Inflammatory macrophage treated with lipopolysaccharide for 4 hours (primary cell): ENCODE data around the gene RUNX2.

Experiments
- DNase-seq: peaks from one replicate; pipeline ENCODE4 v3.0.0-alpha.2; 2020

Gene RUNX2

DNA sequence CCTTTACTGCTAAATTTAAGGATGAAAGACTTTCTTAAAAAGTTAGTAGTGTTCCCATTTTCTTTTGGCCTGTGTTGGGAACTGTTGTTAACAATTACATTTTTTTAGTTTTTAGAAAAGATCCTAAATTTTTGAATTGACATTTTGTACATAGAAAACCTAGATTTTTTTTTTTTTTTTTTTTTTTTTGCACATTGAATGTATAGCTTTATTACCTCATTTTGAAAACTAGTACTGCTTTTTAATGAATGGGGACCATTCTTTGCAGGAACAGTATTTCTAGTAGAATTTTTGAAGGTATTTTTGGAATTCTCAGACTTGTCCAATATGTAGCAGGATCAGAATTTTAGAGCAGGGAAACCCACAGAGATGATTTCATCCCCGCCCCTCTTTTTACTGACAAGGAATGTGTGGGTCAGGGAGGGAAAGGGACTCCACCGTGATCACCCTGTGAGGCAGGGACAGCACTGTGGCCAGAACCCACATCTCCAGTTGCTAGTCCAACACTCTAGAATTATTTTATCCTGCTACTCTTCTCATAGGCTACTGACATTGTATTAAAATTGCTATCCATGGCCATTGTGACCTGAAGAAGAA lies 204.0 kb downstream of the RUNX2 start:
- no peak for DNase-seq

- DNase-seq: no peak
These were observed 204.6 kb downstream of the RUNX2 start for GRCh38 chr6:45532721-45533210.

DNA sequence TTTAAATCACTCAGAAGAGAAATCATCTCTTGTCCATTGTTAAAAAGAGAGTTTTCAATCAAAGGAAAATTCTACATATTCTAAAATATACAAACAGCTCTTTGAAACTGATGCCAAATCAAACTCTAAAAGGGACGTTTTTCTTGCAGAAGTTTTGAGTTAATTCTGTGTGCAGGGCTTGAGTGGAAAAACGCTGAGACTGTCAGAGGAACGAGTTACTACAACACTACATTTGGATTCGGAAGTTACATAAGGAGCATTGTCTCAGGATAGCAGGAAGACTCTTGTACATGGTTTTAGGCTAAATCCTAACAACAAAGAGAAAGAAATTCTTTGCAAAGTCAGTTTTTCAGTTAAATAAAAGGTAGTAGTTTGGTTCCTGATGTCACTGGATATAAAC lies 205.3 kb downstream of the RUNX2 start:
- DNase-seq: no peak

- no peak for DNase-seq
These were observed 207.8 kb downstream of the RUNX2 start for GRCh38 chr6:45535933-45536332.

DNA sequence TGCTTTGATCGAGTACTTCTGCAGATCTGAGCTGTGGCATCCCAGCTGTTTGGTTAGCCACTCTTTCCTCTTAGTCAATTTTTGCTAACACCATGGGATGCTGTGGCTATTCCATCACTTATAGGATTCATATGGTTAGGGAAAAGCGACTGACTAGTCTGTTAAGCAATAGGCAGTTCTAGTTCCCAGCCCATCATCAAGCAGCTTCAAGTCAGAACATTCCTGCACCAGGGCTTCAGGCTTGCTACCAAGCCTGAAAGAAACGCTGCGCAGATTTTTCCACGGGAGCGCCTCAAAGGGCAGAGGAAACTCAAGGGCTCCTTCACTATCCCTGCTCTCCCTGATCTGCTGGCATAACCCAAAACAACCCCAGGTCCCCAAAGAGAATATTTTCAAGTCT lies 209.4 kb downstream of the RUNX2 start:
- DNase-seq: no peak

GRCh38 chr6:45538641-45539547 lies 210.8 kb downstream of the RUNX2 start:
- peak; percentile 63 for DNase-seq

DNA sequence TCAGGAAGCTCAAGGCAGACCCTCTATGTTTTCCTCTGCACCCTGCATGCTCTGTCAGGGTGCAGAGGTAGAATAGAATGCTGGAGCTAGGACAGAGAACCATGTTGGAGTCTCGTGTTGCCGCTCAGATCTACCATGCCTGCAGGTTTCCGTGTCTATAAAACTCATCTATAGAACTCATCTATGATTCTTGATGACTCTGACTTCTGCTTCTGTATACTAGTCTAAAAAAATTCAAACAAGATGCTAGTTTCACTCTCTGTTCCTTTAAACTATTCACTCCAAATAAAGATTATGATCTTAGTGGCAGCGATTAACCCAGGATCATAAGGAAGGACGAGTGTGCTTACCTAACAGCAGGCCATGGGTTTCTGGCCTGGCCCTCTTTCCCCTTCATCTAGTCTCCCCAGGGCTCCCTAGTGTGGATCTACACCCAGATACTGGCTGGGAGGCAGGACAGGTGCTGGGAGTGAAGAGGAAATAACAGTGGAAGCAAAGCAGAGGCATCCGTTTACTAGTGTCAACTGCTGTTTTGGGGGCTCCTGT lies 212.3 kb downstream of the RUNX2 start:
- peak; percentile 39 for DNase-seq

DNA sequence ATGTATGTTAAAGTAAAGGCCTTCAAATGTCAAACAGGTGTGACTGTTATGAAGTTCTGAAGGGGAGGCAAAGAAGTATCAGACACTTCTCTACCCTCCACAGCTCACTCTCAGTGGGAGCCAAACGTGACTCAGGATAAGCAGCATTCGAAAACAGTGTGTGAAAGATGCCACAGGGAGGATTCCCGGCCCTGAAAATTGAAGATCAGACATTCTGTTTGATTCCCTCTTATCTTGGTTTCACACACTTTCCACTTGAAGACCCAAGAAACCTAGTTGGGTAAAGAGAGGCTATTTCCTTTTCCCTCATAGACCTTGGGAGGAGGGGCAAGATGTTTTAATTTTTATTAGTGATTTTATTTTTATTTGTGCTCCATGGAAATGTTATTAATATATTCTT lies 213.8 kb downstream of the RUNX2 start:
- no peak for DNase-seq

- peak; percentile 11 for DNase-seq
These were observed 215.4 kb downstream of the RUNX2 start for GRCh38 chr6:45543298-45544235.

DNA sequence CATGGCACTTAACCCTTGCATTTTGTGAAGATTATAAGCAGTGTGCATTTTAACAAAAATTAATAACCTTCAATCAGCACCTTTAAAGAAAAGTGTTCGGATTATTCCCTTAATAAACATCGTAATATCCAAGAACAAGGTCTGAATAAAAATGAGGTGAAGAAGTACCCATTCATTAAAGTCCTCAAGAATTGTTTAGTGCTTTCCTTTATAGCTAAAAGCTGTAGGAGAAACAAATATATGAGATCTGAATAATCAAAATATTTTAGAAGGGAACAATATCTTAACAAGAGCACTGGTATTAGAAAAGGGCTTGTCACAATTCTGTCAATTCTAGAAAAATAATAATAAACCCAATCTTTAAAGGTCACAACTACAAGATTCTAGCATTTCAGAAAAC lies 217.3 kb downstream of the RUNX2 start:
- no peak for DNase-seq

DNA sequence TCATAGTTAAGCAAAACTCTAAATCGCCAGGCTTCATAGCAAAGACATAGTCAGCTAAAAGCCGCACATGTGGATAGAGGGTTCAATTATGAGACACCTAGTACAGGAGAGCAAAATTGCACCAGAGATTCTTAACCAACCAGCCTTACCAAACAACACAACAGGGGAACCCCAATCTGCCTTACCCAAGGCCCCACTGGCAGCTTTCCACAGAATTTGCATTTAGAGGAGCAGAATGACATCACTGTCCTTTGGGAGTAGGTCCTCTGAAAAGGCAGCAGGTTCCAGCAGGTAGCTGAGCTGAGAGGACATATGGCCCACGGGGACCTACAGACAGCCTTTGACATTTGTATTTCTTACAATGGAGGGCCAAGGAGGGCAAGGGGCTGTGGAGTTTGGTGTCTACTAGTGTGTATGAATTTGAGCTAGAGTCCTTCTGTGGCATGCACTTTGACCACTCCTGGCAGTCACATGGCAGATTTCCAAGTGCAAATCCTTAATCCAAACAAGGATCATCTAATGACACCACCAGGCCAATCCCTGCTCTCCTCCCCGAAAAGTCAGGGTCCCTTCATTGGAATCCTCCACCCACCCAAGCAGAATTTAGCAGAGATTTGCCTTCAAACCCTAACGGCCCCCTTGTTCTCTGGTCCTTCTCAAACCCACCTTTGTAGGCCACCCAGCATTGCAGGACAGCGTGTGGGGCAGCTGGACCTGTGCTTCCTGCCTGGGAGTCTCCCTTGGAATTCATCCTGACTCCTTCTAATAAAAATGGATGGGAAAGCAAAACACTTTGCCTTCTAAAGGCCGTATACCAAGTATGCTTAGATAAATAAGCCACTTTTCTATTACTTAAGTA lies 220.8 kb downstream of the RUNX2 start:
- DNase-seq: no peak

DNA sequence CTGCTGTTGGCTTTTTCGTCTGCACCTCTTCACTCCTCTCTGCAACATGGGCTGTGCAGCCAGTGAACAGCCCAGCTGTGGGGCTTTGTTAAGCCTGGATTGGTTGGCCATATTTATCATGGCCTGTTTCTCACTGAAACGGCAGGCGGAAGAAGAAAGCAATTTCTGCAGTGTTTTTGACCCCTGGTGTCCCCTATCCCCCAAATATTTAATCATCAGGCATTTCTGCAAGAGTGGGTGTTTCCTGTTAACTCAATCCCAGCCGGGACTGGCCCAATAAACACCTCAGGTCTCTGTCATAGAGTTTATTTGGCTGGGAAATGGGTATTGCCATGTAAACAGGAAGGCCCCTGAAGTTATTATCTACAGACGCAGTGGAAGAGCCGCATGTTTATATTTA lies 224.4 kb downstream of the RUNX2 start:
- no peak for DNase-seq

DNA sequence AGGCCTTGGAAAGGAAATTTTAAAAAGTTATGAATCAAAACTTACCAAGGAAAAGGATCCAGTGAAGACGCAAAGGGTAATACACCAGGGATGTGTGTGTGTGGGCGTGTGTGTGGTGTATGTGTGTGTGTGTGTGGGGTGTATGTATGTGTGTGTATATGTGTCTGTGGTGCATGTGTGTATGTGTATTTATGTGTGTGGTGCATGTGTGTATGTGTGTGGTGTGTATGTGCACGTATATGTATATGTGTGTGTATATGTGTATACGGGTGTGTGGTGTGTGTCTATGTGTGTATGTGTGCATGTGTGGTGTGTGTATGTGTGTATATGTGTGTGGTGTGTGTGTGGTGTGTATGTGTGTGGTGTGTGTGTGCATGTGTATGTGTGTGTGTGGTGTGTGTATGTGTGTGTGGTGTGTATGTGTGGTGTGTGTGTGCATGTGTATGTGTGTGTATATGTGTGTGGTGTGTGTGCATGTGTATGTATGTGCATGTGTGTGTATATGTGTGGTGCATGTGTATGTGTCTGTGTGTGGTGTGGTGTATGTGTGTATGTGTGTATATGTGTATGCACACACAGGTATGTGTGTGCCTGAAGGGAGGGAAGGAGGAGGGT lies 225.7 kb downstream of the RUNX2 start:
- DNase-seq: no peak

- no peak for DNase-seq
These were observed 226.5 kb downstream of the RUNX2 start for GRCh38 chr6:45554591-45554990.

DNA sequence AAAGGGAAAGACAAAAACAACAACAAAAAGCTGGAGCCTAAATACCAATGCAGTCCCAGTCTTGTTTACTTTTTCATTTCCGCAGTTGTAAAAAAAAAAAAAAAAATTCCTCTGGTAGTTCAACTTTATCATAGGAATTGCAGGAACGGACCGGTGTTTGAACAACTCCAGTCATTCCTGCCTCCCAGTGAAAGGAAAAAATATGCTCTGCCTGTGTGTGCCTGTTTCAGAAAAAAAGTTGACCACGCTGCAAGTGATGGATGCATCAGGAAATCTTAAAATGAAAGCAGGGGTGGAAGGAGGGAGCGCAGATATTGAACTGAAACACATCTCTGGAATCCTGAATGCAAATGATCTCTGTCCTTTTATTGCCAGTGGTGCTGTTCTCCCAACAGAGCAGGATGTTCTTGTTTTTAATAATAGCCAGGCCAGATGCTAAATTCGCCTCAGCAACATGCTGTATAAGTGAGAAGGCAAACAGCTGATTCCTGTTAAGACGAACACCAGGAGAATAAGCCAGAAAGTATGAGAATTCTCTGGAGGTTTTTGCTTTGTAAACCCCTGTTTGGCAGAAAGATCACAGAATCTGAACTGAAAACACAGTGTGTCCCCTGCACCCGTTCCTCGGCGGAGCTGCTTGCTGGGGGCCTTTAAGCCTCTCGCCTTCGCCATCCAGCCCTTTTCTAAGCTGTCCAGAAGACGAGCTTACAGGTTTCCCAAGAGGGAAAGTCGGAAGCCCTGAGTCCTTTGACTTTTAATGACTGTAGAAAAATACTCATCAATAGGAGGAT lies 228.0 kb downstream of the RUNX2 start:
- DNase-seq: no peak

DNA sequence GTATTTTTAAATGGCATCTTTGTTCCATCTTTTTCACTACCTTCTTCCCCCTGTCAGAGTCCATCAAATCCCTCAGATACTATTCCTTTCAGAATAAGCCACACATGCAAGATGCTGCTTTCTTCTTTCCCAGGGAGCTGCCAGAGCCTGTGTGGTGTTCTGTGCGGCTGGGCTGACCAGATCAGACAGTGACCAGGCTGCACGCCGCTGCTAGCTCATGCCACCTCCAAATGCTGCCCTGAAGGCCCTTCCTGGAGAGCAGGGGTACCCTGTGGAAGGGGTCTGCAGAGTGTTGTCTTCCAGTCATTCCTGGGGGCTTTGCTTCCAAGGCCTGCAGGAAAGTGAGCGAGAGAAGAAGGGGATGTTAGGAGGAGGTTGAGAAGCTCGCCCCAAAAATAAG lies 228.7 kb downstream of the RUNX2 start:
- no peak for DNase-seq

DNA sequence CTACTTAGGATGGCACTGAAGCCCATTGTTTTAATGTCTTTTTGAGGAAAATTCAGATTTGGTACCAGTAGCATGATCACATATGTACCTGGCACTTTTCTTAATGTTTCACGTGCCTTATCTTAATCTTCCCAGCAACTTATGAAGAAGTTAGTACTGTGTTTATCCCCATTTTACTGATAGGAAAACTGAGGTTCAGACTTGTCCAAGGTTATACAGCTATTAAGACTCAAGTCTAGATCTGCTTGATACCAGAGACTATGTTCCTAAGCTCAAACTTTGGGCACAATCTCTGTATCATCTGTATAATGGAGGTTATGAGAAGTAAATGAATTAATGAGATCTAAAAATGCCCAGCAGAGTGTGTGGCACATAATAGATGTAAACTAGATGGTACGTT lies 229.3 kb downstream of the RUNX2 start:
- no peak for DNase-seq

- peak; percentile 43 for DNase-seq
These were observed 230.7 kb downstream of the RUNX2 start for GRCh38 chr6:45558858-45559257.

- peak; percentile 58 for DNase-seq
These were observed 232.2 kb downstream of the RUNX2 start for GRCh38 chr6:45560321-45560820.

DNA sequence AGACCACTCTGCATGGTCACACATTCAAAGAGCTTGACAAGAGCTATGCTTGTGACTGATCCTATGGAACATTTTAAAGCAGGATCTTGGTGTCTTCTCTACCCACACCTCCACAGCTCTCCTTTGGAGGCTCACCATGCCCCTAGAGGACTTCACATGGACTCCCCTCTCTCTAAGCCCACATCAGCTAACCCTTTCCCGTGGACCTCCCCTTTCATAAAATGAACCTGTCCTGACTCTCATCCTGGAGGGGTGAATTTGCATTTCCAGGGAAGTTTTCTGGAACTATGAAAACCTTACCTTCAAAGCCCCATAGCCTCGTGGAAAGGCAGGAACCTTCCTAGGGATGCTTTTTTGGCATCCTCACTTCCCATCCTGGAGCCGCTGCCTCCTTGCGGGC lies 234.0 kb downstream of the RUNX2 start:
- DNase-seq: no peak
